ENCODE data around the gene FXYD1. TPM values are rescaled to one million over a fixed set of nuclear protein-coding genes. Genes with fewer than 3 reads are reported as not detected.
A peak's percentile ranks its signal among the peaks of the same experiment; 100 is the strongest.

The FXYD1 gene
- total RNA-seq, 1 donor from 2014 or later, result 49.7 TPM

DNA sequence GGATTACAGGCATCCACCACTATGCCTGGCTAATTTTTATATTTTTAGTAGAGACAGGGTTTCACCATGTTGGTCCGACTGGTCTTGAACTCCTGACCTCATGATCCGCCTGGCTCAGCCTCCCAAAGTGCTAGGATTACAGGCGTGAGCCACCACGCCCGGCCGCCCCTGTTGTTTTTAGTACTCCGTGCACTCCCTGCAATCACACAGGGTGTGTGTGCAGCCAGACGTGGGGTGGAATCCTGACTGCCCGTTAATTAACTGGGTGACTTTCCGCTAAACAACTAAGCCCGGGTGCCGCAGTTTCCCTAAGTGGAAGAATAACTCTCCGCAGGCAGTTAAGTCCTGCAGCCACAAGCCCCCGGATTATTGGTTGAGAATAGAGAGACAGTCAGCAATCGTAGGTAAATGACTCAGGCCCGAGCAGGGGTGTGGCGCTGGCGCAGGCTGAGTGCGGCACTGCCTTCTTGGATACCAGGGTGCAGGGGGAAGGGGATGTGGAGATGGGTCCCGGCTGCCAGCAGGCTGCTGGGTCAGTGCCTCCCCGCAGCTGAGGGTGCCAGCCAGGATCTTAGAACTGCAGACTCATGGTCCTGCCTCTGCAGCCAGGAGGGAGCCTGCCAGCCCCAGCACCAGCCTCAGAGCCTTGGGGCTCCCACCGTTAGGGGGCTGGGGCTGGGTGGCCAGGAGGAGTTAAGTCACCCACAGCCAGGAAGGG lies 29.1 kb upstream of the FXYD1 start:
- intact Hi-C loops (cut with DNase I), result no loop called here
- H3K4me1 ChIP-seq, result peaks cover 9% of the 10 kb centered on the region
- ATAC-seq (no peak), DNase-seq (no peak)
- TF ChIP-seq, protein P1, sequence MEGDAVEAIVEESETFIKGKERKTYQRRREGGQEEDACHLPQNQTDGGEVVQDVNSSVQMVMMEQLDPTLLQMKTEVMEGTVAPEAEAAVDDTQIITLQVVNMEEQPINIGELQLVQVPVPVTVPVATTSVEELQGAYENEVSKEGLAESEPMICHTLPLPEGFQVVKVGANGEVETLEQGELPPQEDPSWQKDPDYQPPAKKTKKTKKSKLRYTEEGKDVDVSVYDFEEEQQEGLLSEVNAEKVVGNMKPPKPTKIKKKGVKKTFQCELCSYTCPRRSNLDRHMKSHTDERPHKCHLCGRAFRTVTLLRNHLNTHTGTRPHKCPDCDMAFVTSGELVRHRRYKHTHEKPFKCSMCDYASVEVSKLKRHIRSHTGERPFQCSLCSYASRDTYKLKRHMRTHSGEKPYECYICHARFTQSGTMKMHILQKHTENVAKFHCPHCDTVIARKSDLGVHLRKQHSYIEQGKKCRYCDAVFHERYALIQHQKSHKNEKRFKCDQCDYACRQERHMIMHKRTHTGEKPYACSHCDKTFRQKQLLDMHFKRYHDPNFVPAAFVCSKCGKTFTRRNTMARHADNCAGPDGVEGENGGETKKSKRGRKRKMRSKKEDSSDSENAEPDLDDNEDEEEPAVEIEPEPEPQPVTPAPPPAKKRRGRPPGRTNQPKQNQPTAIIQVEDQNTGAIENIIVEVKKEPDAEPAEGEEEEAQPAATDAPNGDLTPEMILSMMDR (IDR thresholded peaks at IDR 0.05), result no peak
- no peaks in the 10 kb centered on the region for H3K9me3 ChIP-seq
- no peak overlapping the region for H3K27ac ChIP-seq
- no peak overlapping the region for H3K4me3 ChIP-seq
- H3K36me3 ChIP-seq, result no peaks in the 10 kb centered on the region
- H3K27me3 ChIP-seq (ENCODE audit: low read depth), result no peaks in the 10 kb centered on the region

DNA sequence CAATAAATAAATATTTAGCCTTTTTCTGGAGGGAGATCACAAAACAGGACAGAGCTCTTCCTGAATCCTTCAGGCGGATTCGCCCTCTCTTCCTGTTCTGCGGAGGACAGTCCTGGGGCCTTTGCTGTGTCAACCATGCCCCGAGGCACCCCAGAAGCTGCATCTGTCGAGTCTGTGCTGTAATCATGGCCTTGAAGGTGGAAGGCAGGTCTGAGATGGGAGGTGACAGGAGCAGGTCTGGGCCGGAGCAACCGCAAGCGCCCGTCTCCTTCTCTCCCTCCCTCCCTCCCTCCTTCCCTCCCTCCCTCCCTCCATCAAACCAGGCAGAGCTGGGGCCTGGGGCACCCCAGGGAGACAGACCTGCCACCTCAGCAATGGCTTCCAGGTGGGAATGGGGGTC lies 27.6 kb upstream of the FXYD1 start:
- ATAC-seq, result no peak
- no peak for DNase-seq
- intact Hi-C loops (cut with DNase I), result no loop called here
- no peak overlapping the region for H3K4me3 ChIP-seq
- H3K4me1 ChIP-seq, result peaks cover 17% of the 10 kb centered on the region
- H3K36me3 ChIP-seq, result no peaks in the 10 kb centered on the region
- no peak overlapping the region for H3K27ac ChIP-seq
- TF ChIP-seq, protein P1 (IDR thresholded peaks at IDR 0.05), result no peak
- H3K9me3 ChIP-seq, result no peaks in the 10 kb centered on the region
- H3K27me3 ChIP-seq (ENCODE audit: low read depth), result no peaks in the 10 kb centered on the region

DNA sequence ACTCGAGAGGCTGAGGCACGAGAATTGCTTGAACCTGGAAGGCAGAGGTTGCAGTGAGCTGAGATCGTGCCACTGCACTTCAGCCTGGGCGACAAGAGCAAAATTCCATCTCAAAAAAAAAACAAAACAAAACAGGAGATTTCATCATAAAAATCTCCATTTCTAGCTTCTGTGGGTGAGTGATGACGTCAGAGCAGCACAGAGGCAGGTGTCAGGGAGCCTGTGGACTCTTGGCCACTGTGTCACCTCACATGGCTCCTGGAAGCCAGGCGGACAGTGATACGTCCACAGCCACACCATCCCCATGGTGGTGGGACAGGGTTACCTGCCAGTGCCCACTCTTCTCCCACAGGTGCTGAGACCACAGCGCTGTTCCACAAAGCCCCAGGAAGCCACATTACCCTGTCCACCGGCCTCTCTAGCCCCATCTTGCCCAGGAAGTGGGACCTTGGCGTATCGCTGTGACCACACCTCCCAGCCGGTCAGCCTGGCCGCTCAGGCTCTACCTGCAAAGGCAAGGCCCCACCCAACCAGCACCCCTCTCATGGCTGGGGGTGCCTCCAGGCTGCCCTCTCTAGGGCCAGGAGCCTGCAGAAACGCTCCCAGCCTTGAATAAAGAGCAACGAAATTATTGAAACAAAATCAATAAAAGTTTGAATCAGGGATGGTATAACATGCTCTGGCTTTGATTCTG lies 25.5 kb upstream of the FXYD1 start:
- Histone ChIP-seq H3K4me3 (no peak overlapping the region), H3K9me3 (no peaks in the 10 kb centered on the region), H3K27ac (no peak overlapping the region), H3K36me3 (no peaks in the 10 kb centered on the region), H3K4me1 (peaks cover 12% of the 10 kb centered on the region), H3K27me3 (ENCODE audit: low read depth) (no peaks in the 10 kb centered on the region)
- DNase-seq (no peak), ATAC-seq (no peak)
- intact Hi-C loops (cut with DNase I), result no loop called here
- TF ChIP-seq, protein P1 (IDR thresholded peaks at IDR 0.05), result no peak

DNA sequence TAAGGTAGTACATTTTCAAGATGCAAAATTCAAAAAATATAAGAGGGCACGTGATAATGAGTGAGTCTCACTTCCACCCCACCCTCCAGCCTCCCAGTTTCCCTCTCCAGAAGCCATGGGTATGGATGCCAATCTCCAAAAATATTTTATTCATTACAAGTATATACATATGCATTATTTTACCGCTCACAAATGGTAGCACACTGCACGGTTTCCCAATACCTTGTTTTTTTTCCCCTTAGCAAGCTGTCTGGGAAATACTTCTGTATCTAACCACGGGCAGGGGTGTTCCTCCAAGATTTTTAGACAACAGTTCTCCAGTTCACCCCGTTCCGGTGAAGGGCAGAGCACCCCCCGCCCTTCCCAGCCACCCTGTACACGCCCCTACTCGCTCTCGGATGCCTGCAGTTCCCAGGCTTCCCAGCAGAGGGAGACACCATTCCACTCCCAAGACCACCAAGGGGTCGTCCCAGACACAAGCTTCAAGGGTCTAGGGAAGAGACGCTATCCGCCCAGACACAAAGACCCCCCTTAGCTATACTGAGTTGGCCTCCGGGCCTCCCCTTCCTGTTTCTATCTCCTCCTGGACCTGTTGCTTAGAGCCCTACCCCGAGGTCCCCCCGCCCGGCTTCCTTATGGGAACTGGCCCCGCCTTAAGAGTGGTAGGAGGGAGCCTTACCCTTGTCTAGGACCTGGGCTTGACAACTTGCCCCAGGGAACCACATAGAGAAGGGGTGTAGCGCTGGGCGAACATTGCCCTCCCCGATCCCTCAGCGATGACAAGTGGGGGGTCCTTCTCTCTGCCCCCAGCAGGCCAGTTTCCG lies 24.1 kb upstream of the FXYD1 start:
- H3K27ac ChIP-seq, result peak overlapping the region; percentile 78
- no peaks in the 10 kb centered on the region for H3K27me3 ChIP-seq (ENCODE audit: low read depth)
- peaks cover 12% of the 10 kb centered on the region for H3K4me1 ChIP-seq
- H3K9me3 ChIP-seq, result no peaks in the 10 kb centered on the region
- peak overlapping the region; percentile 48 for H3K4me3 ChIP-seq
- TF ChIP-seq, protein P1 (IDR thresholded peaks at IDR 0.05), result peak; percentile 90
- intact Hi-C loops (cut with DNase I), result no loop called here
- DNase-seq (peak; percentile 80), ATAC-seq (peak; percentile 74 to 77)
- H3K36me3 ChIP-seq, result no peaks in the 10 kb centered on the region

DNA sequence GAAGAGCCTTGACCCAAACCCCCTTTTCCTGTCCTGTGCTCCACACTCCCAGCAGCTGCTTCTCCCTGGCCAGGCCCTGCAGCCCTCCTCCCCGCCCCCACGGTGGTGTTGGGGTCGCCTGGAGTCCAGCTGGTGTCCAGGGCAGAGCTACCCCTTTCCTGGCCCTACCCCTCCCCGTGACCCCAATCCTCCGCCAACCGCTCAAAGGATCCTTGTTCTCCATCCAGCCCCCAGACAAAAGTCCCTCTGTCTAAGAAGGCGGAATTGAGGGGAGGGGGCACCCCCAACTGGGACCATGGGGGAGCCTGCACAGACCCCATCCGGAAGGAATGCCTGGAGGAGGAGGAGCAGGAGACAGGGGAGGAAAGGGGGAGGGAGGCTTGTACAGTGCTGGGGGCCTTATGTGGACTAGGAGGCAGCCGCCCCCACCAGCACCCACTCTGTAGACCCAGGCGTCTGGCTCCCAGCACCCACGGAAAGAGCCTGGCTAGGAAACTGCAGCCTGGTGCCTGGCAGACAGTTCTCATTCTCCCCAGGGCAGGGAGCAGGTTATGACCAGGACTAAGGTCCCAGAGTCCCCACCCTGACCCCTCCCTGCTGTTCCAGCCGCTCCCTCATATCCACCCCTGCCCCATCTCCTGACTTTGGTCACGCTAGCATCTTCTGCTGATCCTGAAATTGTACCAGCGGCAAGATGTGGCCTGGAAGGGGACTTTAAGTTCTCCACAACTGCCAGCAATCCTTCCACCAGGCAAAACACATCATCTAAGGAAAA lies 23.3 kb upstream of the FXYD1 start, which contains the start of gene FXYD3:
Gene FXYD3 (plus strand): TSS at position 647 of the 775 bp plus-strand sequence. CDS start 3,554 bp downstream, outside the sequence.
- DNase-seq (no peak), ATAC-seq (peak in 1 of 2 donors; percentile 4)
- no peaks in the 10 kb centered on the region for H3K9me3 ChIP-seq
- H3K4me1 ChIP-seq, result peaks cover 12% of the 10 kb centered on the region
- H3K4me3 ChIP-seq, result peak within 1 kb of the TSS; percentile 48
- H3K27ac ChIP-seq, result peak within 1 kb of the TSS; percentile 78
- H3K36me3 ChIP-seq, result no peaks in the 10 kb centered on the region
- H3K27me3 ChIP-seq (ENCODE audit: low read depth), result no peaks in the 10 kb centered on the region
- TF ChIP-seq, protein P1 (IDR thresholded peaks at IDR 0.05), result no peak
- intact Hi-C loops (cut with DNase I), result no loop called here
